HFF-Myc (cell line): ENCODE results near the gene SLC16A13.

Experiments
- DNase-seq: peaks from one replicate; pipeline ENCODE4 v3.0.0-alpha.2; 2011; ENCODE audit warnings: low read depth; ENCODE audit errors: extremely low read depth
- H3K4me3 ChIP-seq: replicated peaks from 2 replicates; pipeline ENCODE4 v1.5.1; 2011; ENCODE audit warnings: low read depth, mild to moderate bottlenecking, control low read depth, low read length
- CTCF ChIP-seq: IDR thresholded peaks from 2 replicates; pipeline ENCODE4 v1.5.1; 2012; ENCODE audit warnings: mild to moderate bottlenecking, low read depth, low read length, control low read depth; ENCODE audit errors: missing control alignments

The SLC16A13 gene

GRCh38 chr17:7029659-7030058 lies 6.2 kb upstream of the SLC16A13 start:
- DNase-seq, result no peak
- TF ChIP-seq CTCF, result no peak
- no peak overlapping the region for H3K4me3 ChIP-seq

- TF ChIP-seq CTCF, result no peak
- no peak for DNase-seq
- peak overlapping the region; percentile 69 for H3K4me3 ChIP-seq
These were observed 742 bp upstream of the SLC16A13 start for GRCh38 chr17:7034955-7035590.

- H3K4me3 ChIP-seq, result no peak overlapping the region
These were observed 2.4 kb downstream of the SLC16A13 start for GRCh38 chr17:7038025-7038862.

GRCh38 chr17:7039832-7040231 lies 4.0 kb downstream of the SLC16A13 start:
- no peak overlapping the region for H3K4me3 ChIP-seq
- no peak for TF ChIP-seq CTCF
- no peak for DNase-seq

More at GRCh38 chr17:7038025-7038862, 2.4 kb downstream of the SLC16A13 start:
- no peak for DNase-seq
- TF ChIP-seq CTCF, result no peak

GRCh38 chr17:7041607-7042500 lies 6.0 kb downstream of the SLC16A13 start:
- no peak for DNase-seq
- H3K4me3 ChIP-seq, result no peak overlapping the region
- no peak for TF ChIP-seq CTCF

- H3K4me3 ChIP-seq, result no peak overlapping the region
- no peak for TF ChIP-seq CTCF
- DNase-seq, result no peak
These were observed 6.8 kb downstream of the SLC16A13 start for GRCh38 chr17:7042501-7043181.
